SK-N-SH (cell line): ENCODE results near the gene GALP. TPM values are rescaled to one million over a fixed set of nuclear protein-coding genes. Genes with fewer than 3 reads are reported as not detected.

ENCODE experiments used
- CTCF ChIA-PET: fragments of 300-600, 350-600 bp; formaldehyde crosslinking; extraction: SDS; loops from one replicate; lab custom pipeline; 2021; lab: Yijun Ruan, JAX
- POLR2A ChIA-PET: fragments of 350-600 bp; sonication (Branson Sonifier 250); formaldehyde crosslinking; extraction: SDS; loops from one replicate; lab custom pipeline; 2020; ENCODE audit warnings: antibody characterized with exemption, inconsistent platforms; lab: Yijun Ruan, JAX
- DNase-seq: peaks from one replicate; pipeline ENCODE4 v3.0.0; 2012
- H2AFZ ChIP-seq: fragments of 200-600 bp; sonication (generic); 2 replicates; pipeline ENCODE4 v1.8.1; 2016; ENCODE audit warnings: antibody characterized with exemption, mild to moderate bottlenecking, low read depth
- H3F3A ChIP-seq: fragments of 200-600 bp; sonication (generic); replicated peaks from 2 replicates; pipeline ENCODE3; 2016; ENCODE audit warnings: antibody characterized with exemption, mild to moderate bottlenecking; ENCODE audit not compliant: insufficient read depth
- H3K27ac ChIP-seq, 2 experiments: fragments of 200-500 bp in 1 of 2; fragments of 200-600 bp in 1 of 2; sonication (Bioruptor generic) in 1 of 2; sonication (generic), shearing (Covaris generic) in 1 of 2; 2 replicates each; pipeline versions ENCODE4 v1.5.1 to v1.6.1; 2014 to 2016; ENCODE audit warnings: low read depth in 2 of 2, inconsistent platforms in 1 of 2, low read length in 1 of 2, mild to moderate bottlenecking in 1 of 2, mixed read lengths in 1 of 2
- H3K27me3 ChIP-seq: fragments of 200-600 bp; sonication (generic), shearing (Covaris generic); 2 replicates; pipeline ENCODE4 v1.6.1; 2016; ENCODE audit warnings: mixed run types; ENCODE audit not compliant: insufficient read depth
- H3K36me3 ChIP-seq, 2 experiments: fragments of 200-500 bp in 1 of 2; fragments of 200-600 bp in 1 of 2; sonication (Bioruptor generic) in 1 of 2; sonication (generic) in 1 of 2; replicated peaks in 1 of 2; 2 replicates each; pipeline versions ENCODE3 to v1.5.1; 2014 to 2016; ENCODE audit warnings: low read length in 1 of 2, mild to moderate bottlenecking in 1 of 2; ENCODE audit not compliant: insufficient read depth in 2 of 2, control insufficient read depth in 1 of 2
- H3K4me1 ChIP-seq, 2 experiments: fragments of 200-500 bp in 1 of 2; fragments of 200-600 bp in 1 of 2; sonication (Bioruptor generic) in 1 of 2; sonication (generic), shearing (Covaris generic) in 1 of 2; 2 replicates each; pipeline versions ENCODE4 v1.5.1 to v1.6.1; 2014 to 2016; ENCODE audit warnings: low read depth in 1 of 2, low read length in 1 of 2, mixed run types in 1 of 2; ENCODE audit not compliant: insufficient read depth in 2 of 2, control insufficient read depth in 1 of 2
- H3K4me2 ChIP-seq: fragments of 200-600 bp; sonication (generic), shearing (Covaris generic); 2 replicates; pipeline ENCODE4 v1.6.1; 2017; ENCODE audit warnings: mixed run types
- H3K4me3 ChIP-seq, 2 experiments: fragments of 200-500 bp in 1 of 2; fragments of 200-600 bp in 1 of 2; sonication (Bioruptor generic) in 1 of 2; sonication (generic), shearing (Covaris generic) in 1 of 2; 2 replicates each; pipeline versions ENCODE4 v1.5.1 to v1.8.1; 2014 to 2016; ENCODE audit warnings: low read depth in 2 of 2, inconsistent platforms in 1 of 2, low read length in 1 of 2, mild to moderate bottlenecking in 1 of 2, mixed read lengths in 1 of 2, moderate library complexity in 1 of 2
- H3K79me2 ChIP-seq: fragments of 200-600 bp; sonication (generic); 2 replicates; pipeline ENCODE4 v1.8.1; 2017; ENCODE audit warnings: mild to moderate bottlenecking; ENCODE audit not compliant: insufficient read depth
- H3K9ac ChIP-seq: fragments of 200-600 bp; sonication (generic); 2 replicates; pipeline ENCODE4 v1.6.1; 2017; ENCODE audit warnings: mixed run types
- H3K9me2 ChIP-seq: fragments of 200-600 bp; sonication (generic); 2 replicates; pipeline ENCODE4 v1.6.1; 2017; ENCODE audit warnings: mixed run types
- H3K9me3 ChIP-seq: fragments of 200-600 bp; sonication (generic); 2 replicates; pipeline ENCODE4 v1.6.1; 2017; ENCODE audit warnings: mixed run types, mild to moderate bottlenecking, moderate library complexity
- H4K20me1 ChIP-seq: fragments of 200-600 bp; sonication (generic); 2 replicates; pipeline ENCODE4 v1.6.1; 2017; ENCODE audit warnings: mild to moderate bottlenecking, mixed run types; ENCODE audit not compliant: insufficient read depth
- CHD2 ChIP-seq: fragments of 150-350 bp; IDR thresholded peaks from 2 replicates; pipeline ENCODE4 v1.6.1; 2018; ENCODE audit warnings: low read length; ENCODE audit not compliant: partially characterized antibody
- ELF1 ChIP-seq: IDR thresholded peaks from 2 replicates; pipeline ENCODE4 v1.4.0; 2012
- GATA2 ChIP-seq: sonication (generic); formaldehyde crosslinking; IDR thresholded peaks from 2 replicates; pipeline ENCODE4 v1.5.0; 2020; ENCODE audit warnings: mild to moderate bottlenecking, missing genetic modification reagents
- MXI1 ChIP-seq: IDR thresholded peaks from 2 replicates; pipeline ENCODE4 v1.6.1; 2012; ENCODE audit warnings: mild to moderate bottlenecking, low read depth, low read length, improper control_type of control experiment
- RAD21 ChIP-seq: IDR thresholded peaks from 2 replicates; pipeline ENCODE4 v1.6.1; 2012; ENCODE audit warnings: mild to moderate bottlenecking, low read length
- RFX5 ChIP-seq: IDR thresholded peaks from 2 replicates; pipeline ENCODE4 v1.6.1; 2012; ENCODE audit warnings: mild to moderate bottlenecking, improper control_type of control experiment, low read length
- SIN3A ChIP-seq: IDR thresholded peaks from 2 replicates; pipeline ENCODE4 v1.6.1; 2012; ENCODE audit warnings: low read depth, mild to moderate bottlenecking, low read length, moderate library complexity, borderline replicate concordance
- SMC3 ChIP-seq: IDR thresholded peaks from 2 replicates; pipeline ENCODE4 v1.6.1; 2012; ENCODE audit warnings: low read depth, low read length, improper control_type of control experiment
- TEAD4 ChIP-seq: IDR thresholded peaks from 2 replicates; pipeline ENCODE4 v1.4.0; 2012; ENCODE audit warnings: mild to moderate bottlenecking, borderline replicate concordance; ENCODE audit not compliant: insufficient read depth
- WGBS: methylation state at CpG from one replicate; pipeline ENCODE4 v1.1.6; 2017; ENCODE audit warnings: low lambda C conversion rate; 5-methylcytosine and 5-hydroxymethylcytosine counted together
- polyA plus RNA-seq, 3 experiments: library from polyadenylated mRNA; depleted of rRNA; stranded (reverse); fragments of >200 nt; gene quantifications; 2 replicates each; pipeline ENCODE4 v1.2.3, GENCODE V29; 2012
- TF ChIP-seq, protein P1 (sequence below): IDR thresholded peaks from 2 replicates; pipeline ENCODE4 v1.4.0; 2012; ENCODE audit warnings: low read depth
- TF ChIP-seq, protein P2 (sequence below): IDR thresholded peaks from 2 replicates; pipeline ENCODE4 v1.4.0; 2012; ENCODE audit warnings: low read depth, borderline replicate concordance
- TF ChIP-seq, protein P3 (sequence below): fragments of 150-350 bp; IDR thresholded peaks from 2 replicates; pipeline ENCODE4 v1.6.1; 2016; ENCODE audit warnings: mild to moderate bottlenecking, low read depth, low read length
- TF ChIP-seq, protein P4 (sequence below): fragments of 150-350 bp; IDR thresholded peaks from 2 replicates; pipeline ENCODE4 v1.6.1; 2017; ENCODE audit warnings: antibody characterized with exemption, low read length, low read depth, borderline replicate concordance

The GALP gene
- polyA plus RNA-seq, 1 of the 3 experiments (the other 2 are of a cell fraction) = not detected

DNA sequence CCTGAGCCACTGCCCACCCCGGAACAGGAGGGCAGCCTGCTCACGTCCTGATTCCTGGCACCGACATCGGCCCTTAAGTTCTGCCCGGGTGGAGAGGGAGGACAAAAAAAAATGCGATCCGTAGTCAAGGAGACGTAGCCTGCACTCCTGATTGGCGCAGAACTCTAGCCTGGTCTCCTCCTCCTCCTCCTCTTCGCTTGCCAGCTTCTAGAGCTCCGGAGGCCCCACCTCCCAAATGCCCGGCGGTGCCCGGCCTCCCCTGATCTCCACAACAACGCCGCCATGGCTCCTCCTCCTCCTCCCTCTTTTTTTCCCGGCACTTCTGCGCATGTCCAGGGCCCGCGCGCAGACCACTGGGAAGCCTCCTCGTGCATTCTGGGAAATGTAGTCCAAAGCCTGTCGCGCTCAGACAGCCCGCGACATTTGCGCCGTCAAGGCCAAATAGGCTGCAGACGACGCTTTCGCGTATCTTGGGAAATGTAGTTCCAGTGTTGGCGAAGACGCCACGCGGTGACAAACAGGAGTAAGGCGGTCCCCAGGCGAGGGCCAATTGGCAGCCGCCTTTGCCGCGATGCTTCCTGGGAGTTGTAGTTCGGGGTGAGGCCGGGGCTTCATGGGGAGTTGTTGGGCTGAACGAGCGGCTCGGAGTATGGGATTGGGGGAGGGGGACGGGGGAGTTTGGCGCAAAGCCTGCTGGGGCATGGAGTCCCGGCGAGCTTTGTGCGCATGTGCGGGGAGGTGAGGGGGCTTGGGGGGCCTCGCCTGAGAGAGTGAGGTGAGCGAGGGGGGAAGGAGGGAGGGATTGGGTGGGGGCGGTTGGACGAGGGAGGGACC, 35.0 kb upstream of the GALP start, which contains the start of gene ZNF444 (continued):
- TF ChIP-seq, protein P1, sequence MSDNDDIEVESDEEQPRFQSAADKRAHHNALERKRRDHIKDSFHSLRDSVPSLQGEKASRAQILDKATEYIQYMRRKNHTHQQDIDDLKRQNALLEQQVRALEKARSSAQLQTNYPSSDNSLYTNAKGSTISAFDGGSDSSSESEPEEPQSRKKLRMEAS = peak; percentile 53; the same call in 1 of the 2 replicates
- TF ChIP-seq TEAD4 (no peak), GATA2 (CRISPR knock-in tag) (no peak), CHD2 (peak; percentile 98), RFX5 (no peak), RAD21 (no peak), ELF1 (peak; percentile 33), SMC3 (no peak), SIN3A (no peak)
- TF ChIP-seq, protein P2, sequence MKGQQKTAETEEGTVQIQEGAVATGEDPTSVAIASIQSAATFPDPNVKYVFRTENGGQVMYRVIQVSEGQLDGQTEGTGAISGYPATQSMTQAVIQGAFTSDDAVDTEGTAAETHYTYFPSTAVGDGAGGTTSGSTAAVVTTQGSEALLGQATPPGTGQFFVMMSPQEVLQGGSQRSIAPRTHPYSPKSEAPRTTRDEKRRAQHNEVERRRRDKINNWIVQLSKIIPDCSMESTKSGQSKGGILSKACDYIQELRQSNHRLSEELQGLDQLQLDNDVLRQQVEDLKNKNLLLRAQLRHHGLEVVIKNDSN = peak; percentile 37; the same call in 1 of the 2 replicates
- TF ChIP-seq, protein P3, sequence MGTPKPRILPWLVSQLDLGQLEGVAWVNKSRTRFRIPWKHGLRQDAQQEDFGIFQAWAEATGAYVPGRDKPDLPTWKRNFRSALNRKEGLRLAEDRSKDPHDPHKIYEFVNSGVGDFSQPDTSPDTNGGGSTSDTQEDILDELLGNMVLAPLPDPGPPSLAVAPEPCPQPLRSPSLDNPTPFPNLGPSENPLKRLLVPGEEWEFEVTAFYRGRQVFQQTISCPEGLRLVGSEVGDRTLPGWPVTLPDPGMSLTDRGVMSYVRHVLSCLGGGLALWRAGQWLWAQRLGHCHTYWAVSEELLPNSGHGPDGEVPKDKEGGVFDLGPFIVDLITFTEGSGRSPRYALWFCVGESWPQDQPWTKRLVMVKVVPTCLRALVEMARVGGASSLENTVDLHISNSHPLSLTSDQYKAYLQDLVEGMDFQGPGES = no peak

DNA sequence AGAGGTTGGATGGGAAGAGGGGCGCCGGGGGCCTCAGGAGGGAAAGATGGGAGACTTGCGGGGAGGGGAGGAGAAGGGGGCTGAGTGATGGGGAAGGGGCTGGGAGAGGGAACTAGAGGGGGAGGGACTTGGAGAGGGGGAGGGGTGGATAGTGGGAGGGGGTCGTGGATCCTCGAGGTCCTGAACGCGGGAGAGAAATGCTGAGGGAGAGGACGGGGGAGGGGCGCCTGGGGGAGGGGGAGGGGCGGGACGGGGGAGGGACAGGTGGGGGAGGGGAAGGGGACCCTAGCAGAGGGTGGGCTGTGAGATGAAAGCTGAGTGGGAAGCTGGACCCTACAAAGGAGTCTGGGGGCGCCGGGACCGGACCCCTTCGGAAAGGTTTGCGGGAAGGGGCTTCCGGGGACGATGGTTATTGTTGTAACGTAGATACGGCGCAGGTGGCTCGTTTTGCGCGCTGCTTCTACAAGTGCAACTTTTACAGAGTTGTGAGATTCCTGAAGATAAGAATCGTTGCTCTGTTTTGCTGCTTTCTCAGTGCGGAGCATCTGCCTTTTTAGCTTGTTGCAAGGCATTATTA, 34.3 kb upstream of the GALP start:
- POLR2A ChIA-PET = interaction anchor here (2.5 kb wide), 1 partner anchor 21 kb away, joined by 8 read pairs; no protein-coding TSS in a partner anchor

More for the DNA sequence above, 34.3 kb upstream of the GALP start:
- no peaks in the 10 kb centered on the region for H3F3A ChIP-seq
- no peaks in the 10 kb centered on the region for H3K27me3 ChIP-seq
- peak overlapping the region; percentile 88 for H3K4me2 ChIP-seq
- peaks cover 0 to 5% of the 10 kb centered on the region in 2 experiments for H3K36me3 ChIP-seq
- DNase-seq = no peak
- H3K9me2 ChIP-seq = no peaks in the 10 kb centered on the region
- H4K20me1 ChIP-seq = no peaks in the 10 kb centered on the region
- WGBS = 6% methylated on average over 26 of the region's 26 CpGs
- H3K27ac ChIP-seq = peak overlapping the region; percentile 61 to 70; a peak in 3 of 4 replicates
- TF ChIP-seq MXI1 = peak; percentile 36; the same call in 1 of the 2 replicates
- TF ChIP-seq, protein P4, sequence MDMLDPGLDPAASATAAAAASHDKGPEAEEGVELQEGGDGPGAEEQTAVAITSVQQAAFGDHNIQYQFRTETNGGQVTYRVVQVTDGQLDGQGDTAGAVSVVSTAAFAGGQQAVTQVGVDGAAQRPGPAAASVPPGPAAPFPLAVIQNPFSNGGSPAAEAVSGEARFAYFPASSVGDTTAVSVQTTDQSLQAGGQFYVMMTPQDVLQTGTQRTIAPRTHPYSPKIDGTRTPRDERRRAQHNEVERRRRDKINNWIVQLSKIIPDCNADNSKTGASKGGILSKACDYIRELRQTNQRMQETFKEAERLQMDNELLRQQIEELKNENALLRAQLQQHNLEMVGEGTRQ = no peak
- no peaks in the 10 kb centered on the region for H3K9me3 ChIP-seq
- H3K9ac ChIP-seq = peak overlapping the region; percentile 70; the same call in 1 of the 2 replicates
- H3K4me3 ChIP-seq = peak overlapping the region; percentile 63 to 66
- H3K79me2 ChIP-seq = peaks cover 36% of the 10 kb centered on the region
- CTCF ChIA-PET = interaction anchor here (1.3 to 1.7 kb wide), 3 partner anchors 19 to 61 kb away, joined by 3 read pairs; no protein-coding TSS in a partner anchor
- 0 out of 2 replicates have a peak overlapping the region, but pooled peaks have one; percentile 59 for H2AFZ ChIP-seq
- H3K4me1 ChIP-seq = peaks cover 7 to 21% of the 10 kb centered on the region in 2 experiments; a peak in 3 of 4 replicates
